CD14-positive monocyte (primary cell): ENCODE results near the gene RGPD4. TPM values are rescaled to one million over a fixed set of nuclear protein-coding genes. Genes with fewer than 3 reads are reported as not detected.

Experiments used
- DNase-seq, 3 donors: peaks; one replicate each; pipeline ENCODE4 v3.0.0-alpha.2; 2011 to 2022
- H2AFZ ChIP-seq: 2 replicates; pipeline ENCODE4 v1.6.0; 2012; ENCODE audit warnings: mild to moderate bottlenecking, low read depth, low read length, inconsistent platforms; ENCODE audit not compliant: insufficient read depth, poor library complexity, severe bottlenecking
- H3K27ac ChIP-seq, 2 donors: 1 replicate in 1 of 2; 2 replicates in 1 of 2; pipeline ENCODE4 v1.5.1; 2012 to 2013; ENCODE audit warnings: low read length in 2 of 2, control low read depth in 1 of 2, inconsistent platforms in 1 of 2, low read depth in 1 of 2, mild to moderate bottlenecking in 1 of 2
- H3K27me3 ChIP-seq, 2 donors: one replicate each; pipeline versions ENCODE4 v1.6.0 to v1.6.1; 2011 to 2013; ENCODE audit warnings: low read length in 2 of 2; ENCODE audit not compliant: control insufficient read depth in 2 of 2, insufficient read depth in 2 of 2
- H3K36me3 ChIP-seq, 2 donors: replicated peaks in 1 of 2; 1 replicate in 1 of 2; 2 replicates in 1 of 2; pipeline versions ENCODE4 v1.5.1 to v1.6.1; 2012 to 2013; ENCODE audit warnings: low read length in 2 of 2, control low read depth in 1 of 2, inconsistent platforms in 1 of 2, mild to moderate bottlenecking in 1 of 2; ENCODE audit not compliant: insufficient read depth in 2 of 2, control insufficient read depth in 1 of 2
- H3K4me1 ChIP-seq, 2 donors: 1 replicate in 1 of 2; 2 replicates in 1 of 2; pipeline versions ENCODE4 v1.5.1 to v1.6.1; 2012 to 2013; ENCODE audit warnings: low read length in 2 of 2, control low read depth in 1 of 2, inconsistent platforms in 1 of 2, mild to moderate bottlenecking in 1 of 2, moderate library complexity in 1 of 2; ENCODE audit not compliant: insufficient read depth in 2 of 2, control insufficient read depth in 1 of 2
- H3K4me2 ChIP-seq: replicated peaks from 2 replicates; pipeline ENCODE3; 2012; ENCODE audit warnings: low read length, moderate library complexity, mild to moderate bottlenecking; ENCODE audit not compliant: poor library complexity, severe bottlenecking; ENCODE audit errors: extremely low read depth
- H3K4me3 ChIP-seq, 3 experiments: fragments of 200-600 bp in 1 of 3; sonication (generic) in 1 of 3; replicated peaks in 1 of 3; 1 replicate in 2 of 3; 2 replicates in 1 of 3; pipeline ENCODE4 v1.5.1; 2011 to 2013; ENCODE audit warnings: low read length in 3 of 3, mild to moderate bottlenecking in 3 of 3, control low read depth in 2 of 3, low read depth in 2 of 3, inconsistent platforms in 1 of 3, moderate library complexity in 1 of 3
- H3K79me2 ChIP-seq: 2 replicates; pipeline ENCODE4 v1.6.0; 2012; ENCODE audit warnings: mild to moderate bottlenecking, control low read depth, inconsistent platforms, low read length, moderate library complexity; ENCODE audit not compliant: insufficient read depth
- H3K9ac ChIP-seq: 2 replicates; pipeline ENCODE4 v1.6.0; 2017; ENCODE audit warnings: low read length, mild to moderate bottlenecking; ENCODE audit not compliant: insufficient read depth, poor library complexity, severe bottlenecking
- H3K9me3 ChIP-seq, 2 donors: replicated peaks in 1 of 2; 1 replicate in 1 of 2; 2 replicates in 1 of 2; pipeline versions ENCODE4 v1.5.1 to v1.6.1; 2012 to 2013; ENCODE audit warnings: low read length in 2 of 2, control low read depth in 1 of 2; ENCODE audit not compliant: control insufficient read depth in 1 of 2, insufficient read depth in 1 of 2
- H4K20me1 ChIP-seq: 2 replicates; pipeline ENCODE4 v1.6.0; 2012; ENCODE audit warnings: mild to moderate bottlenecking, low read length, control low read depth, moderate library complexity; ENCODE audit not compliant: insufficient read depth
- H3K27ac Mint-ChIP-seq, 7 donors: one replicate each; pipeline ENCODE4 v1.8.0; 2020; ENCODE audit warnings: mild to moderate bottlenecking in 7 of 7, mixed read lengths in 7 of 7, moderate library complexity in 6 of 7, inconsistent platforms in 2 of 7
- H3K27me3 Mint-ChIP-seq, 3 donors: one replicate each; pipeline ENCODE4 v1.8.0; 2021 to 2022; ENCODE audit warnings: low read depth in 3 of 3, mild to moderate bottlenecking in 3 of 3, mixed read lengths in 3 of 3, moderate library complexity in 3 of 3, inconsistent platforms in 1 of 3
- H3K36me3 Mint-ChIP-seq, 2 donors: one replicate each; pipeline ENCODE4 v1.8.0; 2020; ENCODE audit warnings: mixed read lengths in 2 of 2, inconsistent platforms in 1 of 2, mild to moderate bottlenecking in 1 of 2
- H3K4me1 Mint-ChIP-seq: one replicate; pipeline ENCODE4 v1.8.0; 2020; ENCODE audit warnings: mild to moderate bottlenecking, mixed read lengths
- H3K4me3 Mint-ChIP-seq, 2 donors: one replicate each; pipeline ENCODE4 v1.8.0; 2020; ENCODE audit warnings: mild to moderate bottlenecking in 2 of 2, mixed read lengths in 2 of 2, moderate library complexity in 1 of 2
- H3K9me3 Mint-ChIP-seq, 7 donors: one replicate each; pipeline ENCODE4 v1.8.0; 2020 to 2022; ENCODE audit warnings: mixed read lengths in 7 of 7, mild to moderate bottlenecking in 6 of 7, moderate library complexity in 6 of 7, inconsistent platforms in 2 of 7
- WGBS: methylation state at CpG from one replicate; pipeline ENCODE4 v1.1.5; 2013; ENCODE audit warnings: missing lambda C conversion rate; ENCODE audit not compliant: insufficient coverage; 5-methylcytosine and 5-hydroxymethylcytosine counted together
- intact Hi-C, 2 donors: fragments of 100-400 bp; cut with micrococcal nuclease; formaldehyde crosslinking; loops; one replicate each; pipeline versions ENCODE4 v1.15.0 to v1.15.1; 2023
- polyA plus RNA-seq, 3 donors: library from polyadenylated mRNA; depleted of rRNA in 1 of 3; unstranded in 2 of 3; stranded (reverse) in 1 of 3; fragments of 300-500 nt in 2 of 3; fragments of >200 nt in 1 of 3; fragmentation: Illumina TruSeq in 2 of 3; gene quantifications; 1 replicate in 2 of 3; 2 replicates in 1 of 3; pipeline ENCODE4 v1.2.3, GENCODE V29; 2012 to 2021
- TF ChIP-seq, protein P1 (sequence below): fragments of 200-600 bp; IDR thresholded peaks from one replicate; pipeline ENCODE4 v1.8.0; 2022; ENCODE audit warnings: antibody characterized with exemption, mild to moderate bottlenecking

Gene RGPD4
- polyA plus RNA-seq, 3 donors = not detected

DNA sequence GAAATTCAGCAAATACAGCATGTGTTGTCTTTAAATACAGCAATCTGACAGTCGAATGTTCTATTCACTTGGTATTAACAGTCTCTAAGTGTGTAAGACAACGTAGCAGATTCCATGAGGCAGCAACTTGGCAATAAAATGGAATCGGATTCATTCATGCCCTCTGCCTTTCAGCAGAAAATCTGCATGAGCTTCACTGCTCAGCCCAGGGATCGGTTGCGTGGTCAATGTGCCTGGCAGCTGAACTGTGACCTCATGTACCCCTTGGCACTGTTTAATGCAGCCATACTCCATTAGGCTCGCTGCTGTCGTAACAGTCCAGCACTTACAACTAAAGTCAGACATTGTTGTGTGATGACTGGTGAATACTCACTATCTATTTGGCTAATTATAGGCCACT is 17.7 kb upstream of the RGPD4 start:
- TF ChIP-seq, protein P1, sequence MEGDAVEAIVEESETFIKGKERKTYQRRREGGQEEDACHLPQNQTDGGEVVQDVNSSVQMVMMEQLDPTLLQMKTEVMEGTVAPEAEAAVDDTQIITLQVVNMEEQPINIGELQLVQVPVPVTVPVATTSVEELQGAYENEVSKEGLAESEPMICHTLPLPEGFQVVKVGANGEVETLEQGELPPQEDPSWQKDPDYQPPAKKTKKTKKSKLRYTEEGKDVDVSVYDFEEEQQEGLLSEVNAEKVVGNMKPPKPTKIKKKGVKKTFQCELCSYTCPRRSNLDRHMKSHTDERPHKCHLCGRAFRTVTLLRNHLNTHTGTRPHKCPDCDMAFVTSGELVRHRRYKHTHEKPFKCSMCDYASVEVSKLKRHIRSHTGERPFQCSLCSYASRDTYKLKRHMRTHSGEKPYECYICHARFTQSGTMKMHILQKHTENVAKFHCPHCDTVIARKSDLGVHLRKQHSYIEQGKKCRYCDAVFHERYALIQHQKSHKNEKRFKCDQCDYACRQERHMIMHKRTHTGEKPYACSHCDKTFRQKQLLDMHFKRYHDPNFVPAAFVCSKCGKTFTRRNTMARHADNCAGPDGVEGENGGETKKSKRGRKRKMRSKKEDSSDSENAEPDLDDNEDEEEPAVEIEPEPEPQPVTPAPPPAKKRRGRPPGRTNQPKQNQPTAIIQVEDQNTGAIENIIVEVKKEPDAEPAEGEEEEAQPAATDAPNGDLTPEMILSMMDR = no peak
- Histone ChIP-seq H3K79me2 (no peaks in the 10 kb centered on the region), H3K4me1 (no peaks in the 10 kb centered on the region), H2AFZ (no peak overlapping the region), H3K4me3 (no peak overlapping the region), H4K20me1 (no peaks in the 10 kb centered on the region), H3K27me3 (no peaks in the 10 kb centered on the region), H3K9ac (no peak overlapping the region), H3K27ac (no peak overlapping the region), H3K36me3 (no peaks in the 10 kb centered on the region), H3K9me3 (peaks cover 0 to 5% of the 10 kb centered on the region in 2 donors), H3K4me2 (no peak overlapping the region)
- WGBS = 94% methylated on average over 5 of the region's 7 CpGs
- H3K4me3 Mint-ChIP-seq = no peak overlapping the region
- peaks cover 0 to 2% (median 0%) of the 10 kb centered on the region in 3 donors for H3K27me3 Mint-ChIP-seq
- no peaks in the 10 kb centered on the region for H3K36me3 Mint-ChIP-seq
- peaks cover 3% of the 10 kb centered on the region for H3K4me1 Mint-ChIP-seq
- no peak overlapping the region for H3K27ac Mint-ChIP-seq
- intact Hi-C loops = no loop called here
- H3K9me3 Mint-ChIP-seq = peaks cover 0 to 7% (median 0%) of the 10 kb centered on the region in 7 donors
- DNase-seq = no peak

DNA sequence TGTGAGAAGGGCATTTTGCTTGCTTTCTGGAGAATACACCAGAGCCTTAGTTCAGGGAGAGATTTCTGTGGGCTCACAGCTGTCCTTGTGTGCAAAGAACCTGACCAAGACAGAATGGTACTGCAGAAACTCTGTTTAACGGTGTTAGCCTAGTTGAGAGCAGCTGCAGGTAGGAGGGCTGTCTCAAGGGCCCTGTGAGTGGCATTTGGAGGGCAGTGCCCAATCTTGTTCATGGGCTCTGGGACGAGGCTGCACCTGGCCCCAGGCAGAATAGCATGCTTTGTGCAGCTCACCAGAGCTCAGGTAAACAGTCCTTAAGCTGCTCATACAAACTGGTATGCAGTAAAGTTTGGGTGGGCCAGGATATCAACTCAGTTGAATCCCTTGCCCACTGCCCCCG is 16.9 kb upstream of the RGPD4 start:
- Histone ChIP-seq H2AFZ (no peak overlapping the region), H3K4me2 (no peak overlapping the region), H3K9me3 (peaks cover 0 to 5% of the 10 kb centered on the region in 2 donors), H3K79me2 (no peaks in the 10 kb centered on the region), H3K4me1 (no peaks in the 10 kb centered on the region), H3K36me3 (no peaks in the 10 kb centered on the region), H3K27ac (no peak overlapping the region), H4K20me1 (no peaks in the 10 kb centered on the region), H3K27me3 (no peaks in the 10 kb centered on the region), H3K9ac (no peak overlapping the region), H3K4me3 (no peak overlapping the region)
- H3K9me3 Mint-ChIP-seq = peaks cover 0 to 7% (median 2%) of the 10 kb centered on the region in 7 donors
- TF ChIP-seq, protein P1 = no peak
- intact Hi-C loops = no loop called here
- 59% methylated on average over 3 of the region's 3 CpGs for WGBS
- peaks cover 0 to 2% (median 0%) of the 10 kb centered on the region in 3 donors for H3K27me3 Mint-ChIP-seq
- H3K4me1 Mint-ChIP-seq = peaks cover 3% of the 10 kb centered on the region
- no peak for DNase-seq
- no peak overlapping the region for H3K4me3 Mint-ChIP-seq
- no peak overlapping the region for H3K27ac Mint-ChIP-seq
- H3K36me3 Mint-ChIP-seq = no peaks in the 10 kb centered on the region
